B cell (primary cell): ENCODE measurements around the gene POLRMT. TPM values are rescaled to one million over a fixed set of nuclear protein-coding genes. Genes with fewer than 3 reads are reported as not detected.
A peak's percentile ranks its signal among the peaks of the same experiment; 100 is the strongest.

Experiments
- ATAC-seq: fragments of 200-7000 bp; cut with Tn5 transposase; one replicate; pipeline ENCODE4 v1.10.0; 2021; ENCODE audit warnings: low read depth, mild to moderate bottlenecking, moderate number of reproducible peaks, moderate library complexity
- CTCF ChIA-PET: fragments of 350-600 bp; sonication (Branson Sonifier 250); formaldehyde crosslinking; loops from one replicate; lab custom pipeline; 2021; ENCODE audit warnings: antibody characterized with exemption, inconsistent platforms; lab: Charles Lee
- POLR2A ChIA-PET: fragments of 350-600 bp; sonication (Branson Sonifier 250); formaldehyde crosslinking; loops from one replicate; lab custom pipeline; 2021; ENCODE audit warnings: antibody characterized with exemption; lab: Charles Lee
- DNase-seq: peaks from one replicate; pipeline ENCODE4 v3.0.0; 2013
- H2AFZ ChIP-seq: 2 replicates; pipeline ENCODE4 v1.6.1; 2012; ENCODE audit warnings: mild to moderate bottlenecking, low read depth, low read length; ENCODE audit not compliant: insufficient read depth, poor library complexity, severe bottlenecking
- H3K27ac ChIP-seq, 2 donors: 1 replicate in 1 of 2; 2 replicates in 1 of 2; pipeline ENCODE4 v1.5.1; 2012 to 2013; ENCODE audit warnings: low read length in 2 of 2, mild to moderate bottlenecking in 2 of 2, moderate library complexity in 1 of 2
- H3K27me3 ChIP-seq, 4 experiments: fragments of 200-600 bp in 1 of 4; sonication (generic) in 1 of 4; replicated peaks in 1 of 4; 1 replicate in 2 of 4; 2 replicates in 2 of 4; pipeline versions ENCODE4 v1.6.1 to v1.7.0; 2013 to 2016; ENCODE audit warnings: low read length in 3 of 4, mild to moderate bottlenecking in 2 of 4, mixed read lengths in 1 of 4, moderate library complexity in 1 of 4; ENCODE audit not compliant: insufficient read depth in 4 of 4, control insufficient read depth in 3 of 4; ENCODE audit errors: control extremely low read depth in 1 of 4
- H3K36me3 ChIP-seq, 2 experiments: replicated peaks in 1 of 2; 1 replicate in 1 of 2; 2 replicates in 1 of 2; pipeline versions ENCODE4 v1.6.1 to v1.7.1; 2013; ENCODE audit warnings: low read length in 1 of 2; ENCODE audit not compliant: insufficient read depth in 2 of 2, control insufficient read depth in 1 of 2; ENCODE audit errors: control extremely low read depth in 1 of 2, extremely low read depth in 1 of 2
- H3K4me1 ChIP-seq, 2 donors: fragments of 200-600 bp in 1 of 2; sonication (generic) in 1 of 2; 1 replicate in 1 of 2; 2 replicates in 1 of 2; pipeline versions ENCODE4 v1.5.1 to v1.6.1; 2013 to 2017; ENCODE audit warnings: low read length in 2 of 2; ENCODE audit not compliant: control insufficient read depth in 2 of 2, insufficient read depth in 2 of 2
- H3K4me2 ChIP-seq: replicated peaks from 2 replicates; pipeline ENCODE3; 2012; ENCODE audit warnings: mild to moderate bottlenecking, low read depth, low read length; ENCODE audit not compliant: poor library complexity, severe bottlenecking
- H3K4me3 ChIP-seq, 5 experiments: fragments of 200-600 bp in 1 of 5; sonication (generic) in 1 of 5; 1 replicate in 3 of 5; 2 replicates in 2 of 5; pipeline versions ENCODE4 v1.5.1 to v1.7.0; 2011 to 2016; ENCODE audit warnings: low read length in 4 of 5, mild to moderate bottlenecking in 4 of 5, low read depth in 2 of 5, control low read depth in 1 of 5, moderate library complexity in 1 of 5; ENCODE audit not compliant: insufficient read depth in 1 of 5; ENCODE audit errors: control extremely low read depth in 1 of 5, extremely low read depth in 1 of 5
- H3K79me2 ChIP-seq: fragments of 200-600 bp; sonication (generic); one replicate; pipeline ENCODE4 v1.6.0; 2016; ENCODE audit warnings: low read length; ENCODE audit not compliant: control insufficient read depth, insufficient read depth
- H3K9ac ChIP-seq: fragments of 200-600 bp; sonication (generic); 2 replicates; pipeline ENCODE4 v1.6.1; 2017; ENCODE audit warnings: mild to moderate bottlenecking, low read length, moderate library complexity
- H3K9me3 ChIP-seq, 3 donors: one replicate each; pipeline versions ENCODE4 v1.6.1 to v1.7.1; 2013; ENCODE audit warnings: low read length in 2 of 3; ENCODE audit not compliant: control insufficient read depth in 2 of 3, insufficient read depth in 1 of 3; ENCODE audit errors: control extremely low read depth in 1 of 3
- H4K20me1 ChIP-seq: 2 replicates; pipeline ENCODE4 v1.6.0; 2012; ENCODE audit warnings: mild to moderate bottlenecking, low read length; ENCODE audit not compliant: insufficient read depth, control insufficient read depth, poor library complexity, severe bottlenecking
- H3K27ac Mint-ChIP-seq: one replicate; pipeline ENCODE4 v1.8.0; 2021; ENCODE audit warnings: mixed read lengths
- H3K27me3 Mint-ChIP-seq: one replicate; pipeline ENCODE4 v1.8.0; 2021; ENCODE audit warnings: mixed read lengths
- H3K4me1 Mint-ChIP-seq: one replicate; pipeline ENCODE4 v1.8.0; 2021; ENCODE audit warnings: mixed read lengths
- H3K4me3 Mint-ChIP-seq: one replicate; pipeline ENCODE4 v1.8.0; 2021; ENCODE audit warnings: mixed read lengths
- H3K9me3 Mint-ChIP-seq: one replicate; pipeline ENCODE4 v1.8.0; 2022; ENCODE audit warnings: mixed read lengths; ENCODE audit not compliant: insufficient read depth
- EZH2 ChIP-seq: IDR thresholded peaks from 2 replicates; pipeline ENCODE4 v1.6.1; 2012; ENCODE audit warnings: borderline replicate concordance, low read depth, mild to moderate bottlenecking, moderate library complexity, low read length; ENCODE audit not compliant: insufficient read depth, poor library complexity, severe bottlenecking
- WGBS: methylation state at CpG from one replicate; pipeline ENCODE4 v1.1.5; 2013; ENCODE audit warnings: missing lambda C conversion rate; ENCODE audit not compliant: insufficient coverage; 5-methylcytosine and 5-hydroxymethylcytosine counted together
- intact Hi-C: fragments of 100-400 bp; cut with micrococcal nuclease; formaldehyde crosslinking; loops from one replicate; pipeline ENCODE4 v1.10.0; 2022
- polyA plus RNA-seq: library from polyadenylated mRNA; depleted of rRNA; stranded (reverse); fragments of >200 nt; gene quantifications from 2 replicates; pipeline ENCODE4 v1.2.3, GENCODE V29; 2012
- total RNA-seq, 2 donors: library from RNA; stranded (reverse); fragments of 120-200 nt in 1 of 2; gene quantifications; 1 replicate in 1 of 2; 2 replicates in 1 of 2; pipeline versions ENCODE4 v1.2.3 to v1.2.4, GENCODE V29; 2013 to 2022
- TF ChIP-seq, protein P1 (sequence below): fragments of 200-600 bp; IDR thresholded peaks from one replicate; pipeline ENCODE4 v1.8.0; 2022; ENCODE audit warnings: antibody characterized with exemption, mild to moderate bottlenecking

The POLRMT gene
- total and polyA plus RNA-seq, 2 donors (not counting 1 experiment from before 2014, with no cell fraction given), result 77.8 to 98.0 TPM

DNA sequence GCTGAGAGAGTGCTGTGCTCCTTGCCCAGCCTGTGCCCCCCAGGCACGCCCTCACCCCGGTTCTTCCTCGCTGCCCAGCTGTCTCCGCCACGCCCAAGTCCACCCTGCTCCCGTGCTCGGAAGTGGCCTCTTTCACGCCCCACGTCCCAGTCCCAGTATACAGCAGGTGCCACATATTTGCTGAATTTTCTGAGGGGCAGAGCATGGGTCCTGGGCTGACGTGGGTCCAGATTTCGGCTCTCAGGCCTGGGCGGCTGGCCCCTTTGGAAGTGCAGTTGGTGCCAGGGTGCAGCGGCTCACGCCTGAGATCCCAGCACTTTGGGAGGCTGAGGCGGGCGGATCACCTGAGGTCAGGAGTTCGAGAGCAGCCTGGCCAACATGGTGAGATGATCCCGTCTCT, 40.3 kb downstream of the POLRMT start:
- WGBS, result 87% methylated on average over 18 of the region's 18 CpGs
- H3K79me2 ChIP-seq, result no peaks in the 10 kb centered on the region
- Mint-ChIP-seq H3K9me3 (no peaks in the 10 kb centered on the region), H3K4me3 (no peak overlapping the region), H3K27ac (peak overlapping the region; percentile 15), H3K4me1 (peaks cover 13% of the 10 kb centered on the region), H3K27me3 (peaks cover 16% of the 10 kb centered on the region)
- peaks cover 13 to 16% of the 10 kb centered on the region in 2 donors for H3K4me1 ChIP-seq
- ATAC-seq (no peak), DNase-seq (no peak)
- H3K9me3 ChIP-seq, result peaks cover 0 to 26% (median 0%) of the 10 kb centered on the region in 3 donors
- H2AFZ ChIP-seq, result no peak overlapping the region
- TF ChIP-seq, protein P1, sequence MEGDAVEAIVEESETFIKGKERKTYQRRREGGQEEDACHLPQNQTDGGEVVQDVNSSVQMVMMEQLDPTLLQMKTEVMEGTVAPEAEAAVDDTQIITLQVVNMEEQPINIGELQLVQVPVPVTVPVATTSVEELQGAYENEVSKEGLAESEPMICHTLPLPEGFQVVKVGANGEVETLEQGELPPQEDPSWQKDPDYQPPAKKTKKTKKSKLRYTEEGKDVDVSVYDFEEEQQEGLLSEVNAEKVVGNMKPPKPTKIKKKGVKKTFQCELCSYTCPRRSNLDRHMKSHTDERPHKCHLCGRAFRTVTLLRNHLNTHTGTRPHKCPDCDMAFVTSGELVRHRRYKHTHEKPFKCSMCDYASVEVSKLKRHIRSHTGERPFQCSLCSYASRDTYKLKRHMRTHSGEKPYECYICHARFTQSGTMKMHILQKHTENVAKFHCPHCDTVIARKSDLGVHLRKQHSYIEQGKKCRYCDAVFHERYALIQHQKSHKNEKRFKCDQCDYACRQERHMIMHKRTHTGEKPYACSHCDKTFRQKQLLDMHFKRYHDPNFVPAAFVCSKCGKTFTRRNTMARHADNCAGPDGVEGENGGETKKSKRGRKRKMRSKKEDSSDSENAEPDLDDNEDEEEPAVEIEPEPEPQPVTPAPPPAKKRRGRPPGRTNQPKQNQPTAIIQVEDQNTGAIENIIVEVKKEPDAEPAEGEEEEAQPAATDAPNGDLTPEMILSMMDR, result no peak
- no peak for TF ChIP-seq EZH2
- no peaks in the 10 kb centered on the region for H4K20me1 ChIP-seq
- no peak overlapping the region for H3K4me3 ChIP-seq
- H3K27ac ChIP-seq, result no peak overlapping the region
- H3K9ac ChIP-seq, result no peak overlapping the region
- H3K36me3 ChIP-seq, result no peaks in the 10 kb centered on the region
- intact Hi-C loops, result no loop called here
- CTCF ChIA-PET, result no interaction called here
- H3K4me2 ChIP-seq, result no peak overlapping the region
- POLR2A ChIA-PET, result no interaction called here
- H3K27me3 ChIP-seq, result peaks cover 0 to 36% (median 14%) of the 10 kb centered on the region in 4 experiments

DNA sequence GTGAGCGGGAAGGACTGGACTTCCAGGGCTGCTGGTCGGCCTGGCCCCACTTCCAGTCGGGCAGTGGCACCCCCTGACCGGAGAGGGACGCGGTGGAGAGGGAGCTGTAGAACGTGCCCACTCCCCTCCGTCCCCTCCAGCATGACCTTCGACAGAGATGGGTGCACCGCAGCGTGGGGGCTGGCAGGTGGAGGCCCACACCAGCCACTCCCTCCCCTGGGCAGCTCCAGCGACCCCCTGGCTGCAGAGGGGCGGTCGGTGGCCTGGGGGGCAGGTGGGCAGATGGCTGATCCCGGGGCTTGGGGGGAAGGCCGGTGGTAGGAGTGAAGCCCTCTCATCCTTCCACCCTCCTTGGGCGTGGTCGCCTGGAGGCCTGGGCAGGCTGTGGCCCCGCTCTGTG, 41.2 kb downstream of the POLRMT start:
- Mint-ChIP-seq H3K9me3 (no peaks in the 10 kb centered on the region), H3K4me1 (peaks cover 15% of the 10 kb centered on the region), H3K4me3 (no peak overlapping the region), H3K27ac (no peak overlapping the region), H3K27me3 (peaks cover 18% of the 10 kb centered on the region)
- ChIA-PET POLR2A (no interaction called here), CTCF (no interaction called here)
- DNase-seq (no peak), ATAC-seq (no peak)
- no peak for TF ChIP-seq EZH2
- TF ChIP-seq, protein P1, result no peak
- Histone ChIP-seq H3K79me2 (no peaks in the 10 kb centered on the region), H3K9ac (no peak overlapping the region), H3K4me1 (peaks cover 17% of the 10 kb centered on the region in 2 donors), H3K27me3 (peaks cover 0 to 44% (median 16%) of the 10 kb centered on the region in 4 experiments), H3K4me2 (no peak overlapping the region), H3K36me3 (no peaks in the 10 kb centered on the region), H3K9me3 (peaks cover 0 to 17% (median 0%) of the 10 kb centered on the region in 3 donors), H2AFZ (no peak overlapping the region), H3K27ac (no peak overlapping the region), H3K4me3 (no peak overlapping the region), H4K20me1 (no peaks in the 10 kb centered on the region)
- 87% methylated on average over 17 of the region's 19 CpGs for WGBS
- intact Hi-C loops, result no loop called here
